HG03103 (cell line): ENCODE results near the gene BIVM.
A peak's percentile ranks its signal among the peaks of the same experiment; 100 is the strongest.

Experiments used
- ATAC-seq: cut with Tn5 transposase; IDR thresholded peaks from one replicate; pipeline ENCODE4 v1.9.1; 2021; ENCODE audit warnings: low read depth; ENCODE audit not compliant: unreplicated experiment

BIVM gene

DNA sequence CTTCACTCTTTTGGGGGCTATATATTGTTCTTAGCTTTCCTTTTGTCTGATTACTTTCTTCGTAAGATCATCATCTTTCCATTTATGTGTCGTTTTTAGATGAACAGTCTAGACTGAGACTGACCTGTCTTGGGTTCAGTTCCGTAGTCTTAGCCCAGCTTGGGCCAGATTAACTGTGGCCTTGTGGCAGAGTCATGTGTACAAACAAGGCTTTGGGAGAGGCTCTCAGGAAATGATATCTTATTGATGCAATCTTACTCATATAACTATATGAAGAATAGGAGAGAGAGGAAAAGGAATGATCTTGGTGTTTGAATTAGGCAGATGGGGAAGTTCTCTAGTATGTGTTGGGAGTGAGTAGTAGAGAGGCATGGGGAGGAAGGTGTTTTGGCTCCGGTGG is 40.1 kb downstream of the BIVM start:
- ATAC-seq: no peak

DNA sequence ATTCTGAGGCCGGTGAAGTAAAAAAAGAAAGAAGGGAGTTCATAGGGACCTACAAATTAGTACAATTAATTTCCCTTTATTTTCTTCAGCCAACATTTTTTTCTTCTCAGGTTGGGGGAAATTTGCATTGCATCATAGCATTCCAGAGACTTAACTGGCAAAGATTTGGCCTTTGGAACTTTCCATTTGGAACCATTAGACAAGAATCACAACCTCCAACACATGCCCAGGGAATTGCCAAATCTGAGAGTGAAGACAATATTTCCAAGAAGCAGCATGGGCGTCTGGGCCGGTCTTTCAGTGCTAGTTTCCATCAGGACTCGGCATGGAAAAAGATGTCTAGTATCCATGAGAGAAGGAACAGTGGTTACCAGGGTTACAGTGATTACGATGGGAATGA is 40.5 kb downstream of the BIVM start:
- ATAC-seq: no peak

DNA sequence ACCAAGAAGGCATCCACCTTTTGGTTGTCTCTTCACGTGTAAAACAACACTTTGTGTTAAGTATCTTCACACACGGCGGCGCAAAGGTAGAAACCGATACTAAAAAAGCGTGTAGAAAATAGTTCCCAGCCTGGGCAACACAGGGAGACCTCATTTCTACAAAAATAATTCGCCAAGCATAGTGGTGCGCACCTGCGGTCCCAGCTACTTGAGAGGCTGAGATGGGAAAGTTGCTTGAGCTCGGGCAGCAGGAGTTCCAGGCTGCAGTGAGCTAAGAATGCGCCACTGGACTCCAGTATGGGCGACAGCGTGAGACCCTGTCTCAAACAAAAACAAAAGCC is 46.3 kb downstream of the BIVM start:
- peak; percentile 1 for ATAC-seq

DNA sequence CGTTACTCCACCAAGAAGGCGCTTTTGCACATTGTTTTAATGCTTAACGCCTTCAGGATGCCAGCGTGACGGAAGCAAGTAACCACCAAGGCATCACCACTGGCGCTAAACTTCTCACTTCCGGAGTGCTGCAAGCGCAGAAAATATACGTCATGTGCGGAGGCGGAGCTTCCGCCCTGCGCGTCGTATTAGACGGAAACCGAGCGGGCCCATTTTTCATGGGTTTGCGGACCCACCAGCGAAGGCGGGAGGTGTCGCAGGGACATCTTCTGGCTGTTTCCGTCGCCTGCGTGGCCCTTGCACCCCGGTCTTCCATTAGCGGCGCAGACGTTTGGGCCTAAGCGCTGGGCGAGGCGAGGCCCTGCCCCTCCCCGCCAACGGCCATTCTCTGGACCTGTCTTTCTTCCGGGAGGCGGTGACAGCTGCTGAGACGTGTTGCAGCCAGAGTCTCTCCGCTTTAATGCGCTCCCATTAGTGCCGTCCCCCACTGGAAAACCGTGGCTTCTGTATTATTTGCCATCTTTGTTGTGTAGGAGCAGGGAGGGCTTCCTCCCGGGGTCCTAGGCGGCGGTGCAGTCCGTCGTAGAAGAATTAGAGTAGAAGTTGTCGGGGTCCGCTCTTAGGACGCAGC is 46.8 kb downstream of the BIVM start, which contains the start of gene ERCC5:
Gene ERCC5, plus strand, starts transcription at position 403 of the 631 bp plus-strand sequence. CDS start 235 bp downstream, outside the sequence.
- ATAC-seq: peak; percentile 75

DNA sequence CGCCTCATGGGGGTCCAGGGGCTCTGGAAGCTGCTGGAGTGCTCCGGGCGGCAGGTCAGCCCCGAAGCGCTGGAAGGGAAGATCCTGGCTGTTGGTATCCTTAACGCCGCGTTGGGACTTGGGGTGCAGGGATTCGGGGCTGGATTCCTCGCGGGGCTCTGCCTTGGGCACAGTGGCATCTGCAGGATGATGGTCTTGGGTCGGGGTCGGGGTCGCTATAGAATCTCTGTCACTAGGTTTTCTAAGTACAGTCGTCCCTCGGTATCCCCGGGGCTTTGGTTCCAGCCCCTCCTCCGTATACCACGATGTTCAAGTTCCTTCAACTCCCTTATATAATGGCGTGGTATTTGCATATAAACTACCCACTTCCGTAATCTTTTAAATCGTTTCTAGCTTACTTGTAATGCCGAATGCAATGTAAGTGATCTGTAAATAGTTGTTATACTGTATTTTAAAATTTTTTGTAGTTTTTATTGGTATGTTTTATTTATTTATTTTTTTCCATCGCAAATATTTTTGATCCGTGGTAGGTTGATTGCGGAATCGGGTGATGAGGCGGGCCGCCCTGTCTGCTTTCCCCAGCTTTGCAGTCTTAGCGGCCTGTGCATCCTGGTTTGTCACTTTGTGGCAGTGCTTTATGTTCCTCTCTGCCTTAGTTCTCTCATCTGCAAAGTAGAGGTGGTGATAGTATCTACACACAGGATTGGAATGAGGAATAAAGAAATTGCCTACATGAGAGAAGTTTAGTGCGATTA is 47.5 kb downstream of the BIVM start:
- ATAC-seq: peak; percentile 34

DNA sequence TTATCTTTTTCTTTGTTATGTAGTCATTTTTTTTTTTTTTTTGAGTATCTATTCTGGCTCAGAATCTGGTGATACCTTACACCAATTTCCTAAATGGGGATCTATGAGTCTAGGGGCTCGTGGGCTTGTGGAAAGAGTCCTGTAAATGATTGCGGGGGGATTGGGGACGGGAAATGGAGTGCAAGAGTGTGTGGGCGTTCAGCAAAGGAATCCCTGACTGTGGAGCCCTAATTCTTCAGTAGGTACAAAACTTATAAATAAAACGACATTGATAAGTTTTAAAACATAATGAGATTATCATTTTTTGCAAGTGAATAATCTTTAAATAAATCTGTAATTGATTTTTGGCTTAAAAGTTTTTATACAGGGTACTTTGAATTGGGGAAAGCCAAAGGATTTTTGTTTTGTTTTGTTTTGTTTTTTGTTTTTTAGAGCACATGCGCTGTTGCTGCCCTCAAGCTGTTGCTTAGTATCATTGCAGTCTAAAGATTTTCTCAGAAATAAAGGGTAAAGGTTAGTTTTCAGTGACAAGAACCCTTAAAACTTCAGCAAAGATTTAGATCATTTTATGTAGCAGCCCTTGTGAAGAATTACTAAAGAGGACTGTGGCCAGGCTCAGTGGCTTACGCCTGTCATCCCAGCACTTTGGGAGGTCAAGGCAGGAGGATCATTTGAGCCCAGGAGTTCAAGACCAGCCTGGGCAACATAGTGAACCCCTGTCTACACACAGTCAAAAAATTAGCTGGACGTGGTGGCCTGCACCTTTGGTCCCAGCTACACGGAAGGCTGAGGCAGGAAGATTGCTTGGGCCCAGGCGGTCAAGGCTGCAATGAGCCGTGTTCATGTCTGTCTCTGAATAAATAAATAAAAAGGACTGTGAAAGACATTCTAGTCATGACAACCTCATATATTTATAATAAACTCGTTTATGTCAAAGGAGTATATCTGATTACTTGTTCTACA is 48.6 kb downstream of the BIVM start:
- peak; percentile 20 for ATAC-seq

DNA sequence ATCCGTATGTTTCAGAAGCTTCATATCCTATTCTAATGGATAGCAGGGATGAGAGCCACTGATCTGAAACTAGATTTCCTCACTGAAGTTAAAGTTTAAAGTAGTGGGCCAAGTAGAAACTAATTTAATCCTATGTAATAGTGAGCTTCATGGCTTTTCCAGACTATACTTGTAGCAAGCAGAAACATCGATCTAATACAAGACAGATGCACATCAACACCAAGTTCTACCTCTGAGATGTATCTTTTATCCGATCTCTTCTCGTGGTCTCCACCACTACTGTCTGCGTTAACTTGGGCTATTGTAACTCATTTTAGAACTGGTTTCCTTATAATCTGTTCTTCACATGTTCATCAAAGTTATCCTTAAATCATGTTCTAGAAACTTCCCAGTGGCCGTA is 50.0 kb downstream of the BIVM start:
- ATAC-seq: no peak

DNA sequence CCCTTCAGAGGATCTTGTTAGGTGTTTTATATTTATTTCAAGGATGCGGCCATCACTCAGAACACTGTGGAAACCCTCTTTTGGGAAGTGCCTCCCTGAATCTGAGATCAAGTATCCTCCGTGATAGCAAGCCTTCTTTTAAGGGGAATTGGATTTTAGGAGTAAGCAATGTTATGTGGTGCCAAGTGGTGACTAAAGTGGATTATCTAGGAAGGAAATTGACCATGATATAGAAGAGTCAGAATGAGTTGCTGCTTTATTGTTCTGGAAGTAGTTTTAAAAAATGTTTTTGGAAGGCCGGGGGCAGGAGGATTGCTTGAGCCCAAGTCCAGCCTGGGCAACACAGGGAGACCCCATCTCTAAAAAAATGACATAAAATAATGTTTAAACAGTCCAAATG is 53.6 kb downstream of the BIVM start:
- ATAC-seq: no peak

DNA sequence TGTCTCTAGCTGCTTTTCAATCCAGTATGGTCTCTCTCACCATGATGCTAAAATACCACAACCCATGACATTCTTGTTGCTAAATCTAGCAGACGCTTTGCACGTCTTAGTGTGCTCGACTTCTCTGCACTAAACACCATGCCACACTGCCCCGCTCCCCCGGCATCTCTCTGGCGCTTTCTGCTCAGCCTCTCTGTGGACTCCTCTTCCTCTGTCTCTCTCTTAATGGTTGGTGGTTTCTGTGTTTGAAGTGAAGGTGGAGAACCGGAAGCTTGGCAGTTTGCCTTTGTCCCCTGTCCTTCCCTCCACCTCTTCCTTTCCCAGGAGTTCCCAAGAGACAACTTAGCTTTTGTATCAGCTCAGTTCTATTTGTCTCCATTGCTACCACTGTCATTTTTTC is 55.8 kb downstream of the BIVM start:
- no peak for ATAC-seq

DNA sequence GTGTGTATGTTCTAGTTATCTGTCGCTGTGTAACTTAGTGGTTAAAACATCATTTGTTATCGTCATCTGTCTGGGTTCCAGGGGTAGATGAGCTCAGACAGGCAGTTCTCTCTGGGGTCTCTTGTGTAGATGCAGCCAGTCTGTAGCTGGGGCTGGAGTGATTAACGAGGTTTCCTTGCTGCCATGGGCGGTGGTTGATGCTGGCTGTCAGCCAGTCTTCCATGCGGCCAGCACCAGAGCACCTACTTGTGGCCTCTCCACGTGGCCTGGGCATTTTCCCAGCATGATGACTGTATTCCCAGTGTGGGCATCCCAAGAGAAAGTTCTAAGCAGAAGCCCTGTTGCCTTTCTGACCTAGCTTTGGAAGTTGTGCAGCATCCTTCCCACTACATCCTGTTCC is 57.6 kb downstream of the BIVM start:
- ATAC-seq: no peak

DNA sequence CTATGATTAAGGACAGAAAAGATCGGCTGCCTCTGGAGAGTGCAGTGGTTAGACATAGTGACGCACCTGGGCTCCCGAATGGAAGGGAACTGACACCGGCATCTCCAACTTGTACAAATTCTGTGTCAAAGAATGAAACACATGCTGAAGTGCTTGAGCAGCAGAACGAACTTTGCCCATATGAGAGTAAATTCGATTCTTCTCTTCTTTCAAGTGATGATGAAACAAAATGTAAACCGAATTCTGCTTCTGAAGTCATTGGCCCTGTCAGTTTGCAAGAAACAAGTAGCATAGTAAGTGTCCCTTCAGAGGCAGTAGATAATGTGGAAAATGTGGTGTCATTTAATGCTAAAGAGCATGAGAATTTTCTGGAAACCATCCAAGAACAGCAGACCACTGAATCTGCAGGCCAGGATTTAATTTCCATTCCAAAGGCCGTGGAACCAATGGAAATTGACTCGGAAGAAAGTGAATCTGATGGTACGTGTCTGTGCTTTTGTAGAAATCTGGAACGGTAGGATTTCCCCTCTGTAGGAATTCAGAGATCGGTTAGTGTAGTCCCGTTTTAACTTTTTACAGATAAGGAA is 63.8 kb downstream of the BIVM start:
- ATAC-seq: no peak

DNA sequence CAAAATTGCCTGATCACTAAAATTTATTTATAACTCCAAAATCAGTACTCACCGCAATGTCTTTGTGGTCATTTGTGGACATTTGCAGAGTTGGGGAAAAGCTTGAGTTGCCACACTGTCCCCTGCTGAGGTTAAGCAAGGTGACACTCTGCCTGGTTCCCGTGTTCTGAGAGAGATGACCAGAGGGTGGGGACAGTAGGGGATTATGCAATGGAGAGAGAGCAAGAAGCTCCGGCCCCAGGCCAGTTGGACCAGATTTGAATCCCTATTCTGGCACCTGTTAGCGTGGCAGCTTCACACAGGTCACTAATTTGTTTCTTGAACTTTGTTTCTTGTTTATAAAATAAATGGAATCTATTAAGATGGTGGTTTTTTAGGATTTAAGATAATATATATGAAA is 64.7 kb downstream of the BIVM start:
- no peak for ATAC-seq

DNA sequence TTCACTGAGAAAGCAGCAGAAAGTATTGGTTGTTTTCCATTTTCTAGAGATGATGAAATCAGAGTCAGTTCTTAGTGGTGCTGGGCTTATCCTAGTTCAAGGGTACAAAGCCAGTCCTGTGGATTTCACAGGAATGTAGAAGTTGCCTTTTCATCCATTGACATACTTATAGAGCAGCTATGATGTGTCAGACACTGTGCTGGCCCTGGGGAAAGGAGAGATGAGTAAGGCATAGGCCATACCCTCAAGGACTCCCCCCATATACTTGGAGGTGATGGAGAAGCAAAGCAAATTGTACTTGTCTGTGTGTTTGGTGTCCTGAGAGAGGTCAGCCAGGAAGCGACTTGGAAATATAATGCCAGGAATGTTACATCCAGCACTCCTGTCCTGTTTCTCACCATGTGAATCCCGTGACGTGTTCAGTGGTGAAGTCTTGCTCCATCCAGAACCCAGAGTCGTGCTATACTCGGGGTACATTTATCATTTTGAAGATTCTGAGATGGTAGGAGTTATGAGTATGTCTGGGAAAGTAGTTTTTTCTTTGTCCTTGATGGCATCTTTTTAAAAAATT is 69.5 kb downstream of the BIVM start:
- ATAC-seq: no peak

DNA sequence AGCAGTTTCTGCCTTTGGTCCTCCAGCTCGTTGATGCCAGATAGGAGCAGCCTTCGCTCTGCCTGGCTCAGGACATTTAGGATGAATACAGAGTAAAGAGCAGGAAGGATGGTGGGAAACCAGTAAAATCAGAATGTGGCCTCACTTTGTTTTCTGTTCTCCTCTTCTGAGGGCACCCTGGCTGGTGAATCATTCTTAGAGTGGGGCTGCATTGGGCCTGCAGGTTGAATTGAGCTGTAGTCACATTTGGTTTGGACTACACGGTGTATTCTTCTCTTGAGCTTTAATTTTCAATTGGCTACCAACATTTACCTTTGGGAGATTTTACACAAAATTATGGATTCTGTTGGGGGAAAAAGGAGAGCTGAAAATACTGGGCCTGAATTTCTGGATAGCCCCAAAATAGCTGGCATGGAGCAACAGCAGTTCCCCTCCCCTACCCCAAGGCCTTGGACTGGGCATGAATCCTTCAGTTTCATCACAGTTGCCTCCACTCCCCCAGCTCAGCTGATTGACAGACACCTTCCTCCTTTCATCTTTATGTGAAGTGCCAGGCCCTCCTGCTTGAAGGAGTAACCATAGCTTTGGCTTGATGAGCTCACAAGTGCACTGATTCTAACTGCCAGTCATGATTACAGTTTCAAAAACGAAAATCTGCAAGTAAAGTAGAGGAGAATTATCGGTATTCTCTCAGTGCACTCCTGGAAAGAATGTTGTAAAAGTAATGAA is 71.2 kb downstream of the BIVM start:
- ATAC-seq: peak; percentile 21

DNA sequence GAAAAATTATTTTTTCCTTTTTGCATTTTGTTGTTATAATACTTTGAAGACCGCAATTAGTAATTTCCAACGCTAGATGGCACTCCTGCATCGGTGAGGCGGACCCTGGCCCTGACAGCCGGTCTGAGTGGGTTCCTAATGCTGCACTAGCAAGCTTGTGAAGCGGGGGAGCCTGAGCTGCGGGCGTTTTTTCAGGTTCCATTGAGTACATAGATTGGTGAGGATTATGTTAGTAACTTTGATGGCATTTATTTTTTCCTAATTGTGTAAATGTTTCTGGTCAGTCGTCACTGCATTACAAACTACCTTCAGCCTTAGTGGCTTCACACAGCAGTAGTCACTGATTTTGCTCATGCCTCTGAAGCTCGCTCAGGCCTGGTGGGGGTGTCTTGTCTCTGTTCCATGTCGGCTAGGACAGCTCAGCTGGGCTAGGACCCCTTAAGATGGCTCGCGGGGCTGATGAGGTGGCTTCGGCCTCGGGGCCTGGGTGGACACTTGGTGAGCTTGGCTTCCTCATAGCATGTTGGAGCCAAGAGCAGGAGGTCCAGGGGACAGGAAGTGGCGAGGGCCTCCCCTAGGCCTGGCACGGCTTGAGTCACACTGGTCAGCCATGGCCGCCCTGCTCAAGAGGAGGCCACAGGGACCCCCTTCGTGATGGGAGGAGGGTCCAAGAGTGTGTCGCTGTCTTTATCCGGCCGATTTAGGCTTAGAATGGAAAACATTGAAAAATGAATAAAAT is 71.9 kb downstream of the BIVM start:
- ATAC-seq: peak; percentile 79

DNA sequence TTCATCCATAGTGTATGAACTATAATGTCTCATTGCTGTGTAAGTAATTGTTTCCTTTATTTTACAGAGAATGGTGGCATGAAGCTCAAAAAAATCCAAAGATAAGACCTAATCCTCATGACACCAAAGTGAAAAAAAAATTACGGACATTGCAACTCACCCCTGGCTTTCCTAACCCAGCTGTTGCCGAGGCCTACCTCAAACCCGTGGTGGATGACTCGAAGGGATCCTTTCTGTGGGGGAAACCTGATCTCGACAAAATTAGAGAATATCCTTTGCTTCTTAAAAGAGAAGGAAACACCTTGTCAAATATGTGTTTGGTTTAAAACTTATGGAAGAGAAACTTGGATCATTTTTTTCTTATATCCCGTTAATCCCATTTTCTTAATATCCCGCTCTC is 73.2 kb downstream of the BIVM start:
- ATAC-seq: no peak

DNA sequence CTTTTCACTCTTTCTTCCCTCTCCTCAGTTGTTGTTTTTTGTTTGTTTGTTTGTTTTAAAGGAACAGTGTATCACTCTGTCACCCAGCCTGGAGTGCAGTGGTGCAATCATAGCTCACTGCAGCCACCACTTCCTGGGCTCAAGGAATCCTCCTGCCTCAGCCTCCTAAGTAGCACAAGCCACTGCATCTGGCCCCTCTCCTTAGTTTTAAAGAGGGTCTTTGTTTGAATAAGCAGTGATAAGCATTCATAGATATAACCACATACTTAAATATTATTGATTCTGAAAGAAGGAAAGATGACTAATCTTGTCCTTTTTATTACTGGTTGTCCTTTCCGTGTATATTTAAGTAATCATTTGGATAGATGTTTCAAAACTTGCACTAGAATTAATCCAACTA is 73.6 kb downstream of the BIVM start:
- ATAC-seq: no peak

DNA sequence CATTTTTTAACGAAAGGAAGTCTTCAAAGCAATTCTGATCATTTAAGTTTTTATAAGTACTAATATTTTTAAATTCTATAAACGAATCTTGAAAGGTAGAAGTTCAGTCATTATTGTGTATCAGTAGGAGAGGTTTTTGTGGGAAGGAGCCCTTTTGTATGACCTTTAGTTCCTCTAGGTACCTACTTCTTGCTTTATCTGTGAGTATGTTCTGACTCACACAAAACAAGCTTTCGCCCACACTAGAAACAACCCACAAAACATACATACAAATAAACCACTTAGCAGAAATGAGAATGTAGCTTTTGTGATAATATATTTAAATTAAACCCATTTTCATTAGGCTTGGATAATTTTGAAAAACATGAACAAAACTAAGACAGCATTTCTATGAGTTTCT is 74.7 kb downstream of the BIVM start:
- ATAC-seq: no peak

DNA sequence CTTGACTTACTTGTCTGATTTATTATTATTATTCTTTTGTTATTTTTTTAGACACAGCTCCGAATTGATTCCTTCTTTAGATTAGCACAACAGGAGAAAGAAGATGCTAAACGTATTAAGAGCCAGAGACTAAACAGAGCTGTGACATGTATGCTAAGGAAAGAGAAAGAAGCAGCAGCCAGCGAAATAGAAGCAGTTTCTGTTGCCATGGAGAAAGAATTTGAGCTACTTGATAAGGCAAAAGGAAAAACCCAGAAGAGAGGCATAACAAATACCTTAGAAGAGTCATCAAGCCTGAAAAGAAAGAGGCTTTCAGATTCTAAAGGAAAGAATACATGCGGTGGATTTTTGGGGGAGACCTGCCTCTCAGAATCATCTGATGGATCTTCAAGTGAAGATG is 76.3 kb downstream of the BIVM start:
- ATAC-seq: no peak
